ENCODE data around the gene HOXA11. TPM values are rescaled to one million over a fixed set of nuclear protein-coding genes. Genes with fewer than 3 reads are reported as not detected.

Gene HOXA11
- total and polyA plus RNA-seq, 10 of the 15 experiments (the other 5 are each of a cell fraction or from before 2014, with no cell fraction given), result not detected

DNA sequence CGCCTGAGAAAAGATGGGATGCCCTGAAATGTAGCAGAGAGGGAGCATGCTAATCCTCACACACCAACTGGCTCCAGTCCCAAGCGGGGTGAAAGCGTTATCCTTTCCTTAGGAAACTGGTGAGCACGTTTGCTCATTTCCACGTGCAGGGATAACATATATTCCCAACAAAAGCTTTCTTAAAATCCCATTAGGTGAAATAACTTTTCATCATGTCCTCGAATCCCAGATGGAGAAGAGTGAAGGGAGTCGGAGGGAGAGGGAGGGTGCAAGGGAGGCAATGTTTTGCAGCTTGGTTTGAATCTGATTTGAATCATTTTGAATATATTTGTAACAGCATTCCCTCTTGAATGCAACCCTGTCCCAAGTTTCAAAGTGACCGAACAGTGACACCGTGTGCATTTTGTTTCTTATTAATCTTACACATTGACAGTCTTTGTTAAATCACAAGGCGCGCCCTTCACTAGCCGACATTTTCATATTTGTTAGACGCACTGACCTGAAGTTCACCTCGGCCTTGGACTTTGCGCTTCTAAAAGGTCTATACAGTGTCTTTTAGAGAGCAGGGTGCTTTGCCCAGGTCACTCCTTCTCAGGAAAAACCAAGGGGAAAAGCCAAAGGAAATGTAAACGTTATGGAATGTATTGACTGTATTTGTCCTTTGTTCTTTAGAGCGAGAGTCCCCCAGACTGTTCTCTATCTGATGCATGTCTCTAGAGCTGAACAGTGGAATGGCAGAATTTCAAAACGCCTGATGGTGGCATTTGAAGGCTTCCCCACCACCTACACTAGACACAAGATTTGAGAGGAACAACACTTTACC, 51.4 kb downstream of the HOXA11 start:
- BruUV-seq (replicated peaks), result no TSS peak
- H2AFZ ChIP-seq (ENCODE audit: control insufficient read depth, low read depth, low read length), result no peak overlapping the region
- 69% methylated on average over 18 of the region's 18 CpGs for whole genome bisulfite sequencing (ENCODE audit: insufficient coverage, insufficient replicate concordance, low lambda C conversion rate, missing lambda C conversion rate)
- H3K9me3 ChIP-seq (replicated peaks; ENCODE audit: control insufficient read depth, insufficient read depth, low read length), result no peaks in the 10 kb centered on the region; the same call in 2 of the 3 replicates
- FAIRE-seq (no peak), DNase-seq (ENCODE audit: low read depth, low spot score) (no peak), ATAC-seq (no peak)
- in situ Hi-C loops (cut with MboI), result no loop called here
- H3K27ac ChIP-seq (ENCODE audit: control insufficient read depth, insufficient read depth), result no peak overlapping the region
- no peak overlapping the region for H3K4me2 ChIP-seq (ENCODE audit: control insufficient read depth, insufficient read depth)
- H4K20me1 ChIP-seq (ENCODE audit: control insufficient read depth, insufficient read depth), result no peaks in the 10 kb centered on the region
- CTCF ChIA-PET, result interaction anchor here (0.6 to 1.2 kb wide), 5 partner anchors 16 to 280 kb away, joined by 3 to 4 read pairs (median 3); no protein-coding TSS in a partner anchor
- H3K27me3 ChIP-seq (replicated peaks in 1 of 2; ENCODE audit: control insufficient read depth in 2 of 2, insufficient read depth in 2 of 2, low read length in 1 of 2), result peaks cover 0 to 7% of the 10 kb centered on the region in 2 experiments; a peak in 1 of 4 replicates
- no peaks in the 10 kb centered on the region; the same call in 1 of the 2 replicates for H3K4me1 ChIP-seq (ENCODE audit: control insufficient read depth, insufficient read depth, low read length)
- RAD21 ChIA-PET (ENCODE audit: unreplicated experiment), result interaction anchor here (1.1 to 2.0 kb wide), 3 partner anchors 15 to 50 kb away, joined by 4 to 7 read pairs (median 6); no protein-coding TSS in a partner anchor
- TF ChIP-seq HDAC2 (IDR thresholded peaks at IDR 0.05) (no peak), TARDBP (IDR thresholded peaks at IDR 0.05; ENCODE audit: borderline replicate concordance) (no peak), CBX5 (IDR thresholded peaks at IDR 0.05; ENCODE audit: low read depth) (no peak), EP300 (IDR thresholded peaks at IDR 0.05; ENCODE audit: borderline replicate concordance in 1 of 2, control insufficient read depth in 1 of 2, low read depth in 2 of 2, low read length in 2 of 2) (no peak), DPF2 (IDR thresholded peaks at IDR 0.05) (no peak)
- TF ChIP-seq, protein P1, sequence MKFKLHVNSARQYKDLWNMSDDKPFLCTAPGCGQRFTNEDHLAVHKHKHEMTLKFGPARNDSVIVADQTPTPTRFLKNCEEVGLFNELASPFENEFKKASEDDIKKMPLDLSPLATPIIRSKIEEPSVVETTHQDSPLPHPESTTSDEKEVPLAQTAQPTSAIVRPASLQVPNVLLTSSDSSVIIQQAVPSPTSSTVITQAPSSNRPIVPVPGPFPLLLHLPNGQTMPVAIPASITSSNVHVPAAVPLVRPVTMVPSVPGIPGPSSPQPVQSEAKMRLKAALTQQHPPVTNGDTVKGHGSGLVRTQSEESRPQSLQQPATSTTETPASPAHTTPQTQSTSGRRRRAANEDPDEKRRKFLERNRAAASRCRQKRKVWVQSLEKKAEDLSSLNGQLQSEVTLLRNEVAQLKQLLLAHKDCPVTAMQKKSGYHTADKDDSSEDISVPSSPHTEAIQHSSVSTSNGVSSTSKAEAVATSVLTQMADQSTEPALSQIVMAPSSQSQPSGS (IDR thresholded peaks at IDR 0.05; ENCODE audit: low read length), result no peak
- intact Hi-C loops (cut with micrococcal nuclease; ENCODE audit: unreplicated experiment), result no loop called here
- no peak overlapping the region for H3K9ac ChIP-seq (ENCODE audit: control insufficient read depth, insufficient read depth, low read length)
- H3K36me3 ChIP-seq (ENCODE audit: control insufficient read depth in 2 of 2, insufficient read depth in 2 of 2, low read length in 1 of 2), result no peaks in the 10 kb centered on the region
- POLR2A ChIA-PET, result no interaction called here
- H3K79me2 ChIP-seq (ENCODE audit: control insufficient read depth, insufficient read depth, low read length), result no peaks in the 10 kb centered on the region
- SMC1A ChIA-PET (ENCODE audit: uncharacterized antibody, unreplicated experiment), result interaction anchor here (0.8 to 2.2 kb wide), 5 partner anchors 16 to 439 kb away, joined by 3 to 7 read pairs (median 5); no protein-coding TSS in a partner anchor
- H3K4me3 ChIP-seq, result no peak overlapping the region
